GOT3 (cell line): ENCODE results near the gene TMEM60.
"Not testable (repeated sequence)": the region's sequence is repeated elsewhere in the genome, so short reads cannot be mapped to it uniquely, and the experiment has no call there.

Experiments
- DNase-seq: peaks from one replicate; lab custom pipeline; 2025; ENCODE audit warnings: mixed read lengths; lab: John Stamatoyannopoulos, UW

Gene TMEM60

GRCh38 chr7:77811516-77812289 lies 13.5 kb upstream of the TMEM60 start:
- DNase-seq = no peak

DNA sequence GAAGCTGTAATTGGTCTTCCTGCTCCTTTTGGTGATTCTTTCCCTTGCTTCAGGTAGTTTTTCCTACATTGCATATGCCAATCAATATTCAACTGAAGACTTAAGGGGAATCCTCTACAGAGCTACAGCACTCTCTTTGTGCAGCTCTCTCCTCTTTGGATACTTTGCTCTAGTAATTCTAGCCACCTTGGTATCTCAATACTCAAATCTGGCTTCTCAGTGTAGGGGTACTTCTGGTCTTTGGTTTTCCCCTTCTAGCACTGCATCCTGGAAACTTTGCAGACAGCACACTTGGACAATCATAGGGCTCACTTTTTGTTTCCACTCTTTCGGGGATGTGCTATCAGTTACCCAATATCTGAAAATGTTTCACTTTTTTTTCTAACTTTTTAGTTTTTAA lies 10.3 kb upstream of the TMEM60 start:
- no peak for DNase-seq

GRCh38 chr7:77806425-77806824 lies 8.2 kb upstream of the TMEM60 start:
- no peak for DNase-seq

- DNase-seq = no peak
Observed at GRCh38 chr7:77802557-77803405, 4.5 kb upstream of the TMEM60 start.

GRCh38 chr7:77800730-77801129 lies 2.5 kb upstream of the TMEM60 start:
- DNase-seq = no peak

- no peak for DNase-seq
Observed at GRCh38 chr7:77800158-77800557, 1.9 kb upstream of the TMEM60 start.

GRCh38 chr7:77799078-77799964 lies 1.1 kb upstream of the TMEM60 start:
- DNase-seq = no peak

DNA sequence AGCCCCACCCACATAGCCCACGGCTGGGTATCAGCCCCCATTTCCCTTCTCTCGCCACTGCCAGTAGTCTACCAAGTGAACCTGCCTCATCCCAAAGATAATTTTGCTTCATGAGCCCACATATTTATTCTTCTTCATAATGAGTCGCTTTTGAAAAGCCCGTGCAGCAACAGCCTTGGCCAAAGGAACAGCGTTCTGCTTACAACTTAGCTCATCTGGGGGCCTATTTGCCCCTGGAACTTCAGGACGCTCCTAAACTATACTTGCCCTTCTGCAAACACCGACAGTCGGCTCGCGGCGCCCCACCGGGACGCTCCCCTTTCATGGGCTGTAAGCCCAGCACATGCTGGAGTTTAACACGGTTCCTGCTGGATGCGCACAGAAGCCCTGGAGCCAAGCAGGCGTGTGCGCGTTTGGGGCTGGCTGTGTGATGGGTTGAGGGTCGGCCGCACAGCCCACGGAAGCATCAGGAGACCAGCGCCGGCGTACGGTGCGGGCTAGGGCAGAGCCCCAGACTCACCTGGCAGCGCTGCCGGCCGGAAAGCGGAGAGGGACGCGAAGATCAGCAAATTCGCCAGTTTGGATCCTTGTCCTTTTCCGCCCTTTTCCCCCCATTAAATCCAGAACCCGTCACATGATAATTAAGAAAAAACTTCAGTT lies 370 bp downstream of the TMEM60 start:
- peak; percentile 30 for DNase-seq

GRCh38 chr7:77796960-77797359 lies 1.3 kb downstream of the TMEM60 start:
- DNase-seq = no peak

GRCh38 chr7:77796109-77796508 lies 2.1 kb downstream of the TMEM60 start:
- DNase-seq = no peak

GRCh38 chr7:77794000-77794399 lies 4.2 kb downstream of the TMEM60 start:
- no peak for DNase-seq

- no peak for DNase-seq
Observed at GRCh38 chr7:77791956-77792355, 6.3 kb downstream of the TMEM60 start.

DNA sequence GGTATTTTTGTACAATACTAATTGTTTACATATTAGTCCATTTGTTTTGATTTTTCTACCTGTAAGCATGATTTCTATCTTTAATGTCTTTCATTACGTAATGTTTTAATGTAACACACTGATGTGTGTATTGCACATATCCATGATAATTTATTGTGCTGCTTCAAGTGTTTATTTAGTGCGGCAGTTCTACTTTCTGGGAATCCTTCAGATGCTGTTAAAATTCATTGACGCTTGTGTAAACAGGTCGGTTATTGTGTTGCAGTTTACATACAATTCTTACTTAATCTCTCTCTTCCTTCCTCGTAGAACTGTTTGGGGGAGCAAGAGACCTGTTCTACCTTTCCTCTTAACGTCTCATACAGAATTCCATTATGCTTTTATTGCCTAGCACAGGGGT lies 6.9 kb downstream of the TMEM60 start:
- DNase-seq = no peak

GRCh38 chr7:77788327-77788902 lies 9.8 kb downstream of the TMEM60 start:
- no peak for DNase-seq

DNA sequence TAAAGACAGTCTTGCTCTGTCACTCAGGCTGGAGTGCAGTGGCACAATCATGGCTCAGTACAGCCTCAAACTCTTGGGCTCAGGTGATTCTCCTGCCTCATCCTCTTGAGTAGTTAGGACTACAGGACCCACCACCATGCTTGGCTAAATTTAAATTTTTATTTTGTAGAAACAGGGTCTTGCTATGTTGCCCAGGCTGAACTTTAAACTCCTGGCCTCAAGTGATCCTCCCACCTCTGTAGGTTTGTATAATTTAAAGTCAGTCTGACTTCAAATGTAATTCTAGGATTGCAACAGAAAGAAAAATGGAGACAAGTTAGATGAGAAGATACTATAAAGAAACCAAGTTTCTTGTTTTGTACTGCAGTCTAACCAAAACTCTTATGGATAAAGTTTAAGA lies 11.5 kb downstream of the TMEM60 start:
- DNase-seq = no peak

GRCh38 chr7:77786018-77786417 lies 12.2 kb downstream of the TMEM60 start:
- no peak for DNase-seq

DNA sequence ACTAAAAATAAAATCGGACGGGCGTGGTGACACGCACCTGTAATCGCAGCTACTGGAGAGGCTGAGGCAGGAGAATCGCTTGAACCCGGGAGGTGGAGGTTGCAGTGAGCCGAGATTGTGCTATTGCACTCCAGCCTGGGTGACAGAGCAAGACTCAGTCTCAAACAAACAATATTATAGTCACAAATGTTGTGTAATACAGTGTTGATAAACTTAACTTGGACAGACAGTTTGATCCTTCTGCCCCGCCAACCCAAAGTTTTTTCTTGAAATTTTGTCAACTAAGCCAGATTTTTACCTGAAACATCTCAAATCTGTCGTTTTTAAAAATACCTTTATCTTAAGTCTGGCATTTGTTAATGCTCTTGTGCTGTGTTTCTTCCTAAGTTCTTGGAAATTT lies 13.8 kb downstream of the TMEM60 start:
- DNase-seq = not testable (repeated sequence)

DNA sequence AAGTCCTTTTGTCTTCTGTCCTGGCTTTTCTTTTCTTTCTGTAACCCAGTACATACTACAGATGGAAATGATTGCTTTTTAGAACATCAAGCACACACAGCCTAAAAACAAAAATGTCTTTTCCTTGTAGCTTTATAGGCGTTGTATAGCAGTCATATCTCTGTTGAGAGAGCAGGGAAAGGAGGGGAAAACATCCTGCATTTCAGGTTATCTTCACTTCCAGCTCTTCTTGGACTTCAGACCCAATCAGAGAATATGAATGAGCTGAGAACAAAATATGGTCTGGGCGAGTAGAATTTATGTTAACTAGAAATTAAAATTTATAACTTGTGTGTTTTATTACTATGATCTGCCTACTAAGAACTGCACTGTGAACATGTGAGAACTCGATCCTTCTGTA lies 14.7 kb downstream of the TMEM60 start:
- no peak for DNase-seq

DNA sequence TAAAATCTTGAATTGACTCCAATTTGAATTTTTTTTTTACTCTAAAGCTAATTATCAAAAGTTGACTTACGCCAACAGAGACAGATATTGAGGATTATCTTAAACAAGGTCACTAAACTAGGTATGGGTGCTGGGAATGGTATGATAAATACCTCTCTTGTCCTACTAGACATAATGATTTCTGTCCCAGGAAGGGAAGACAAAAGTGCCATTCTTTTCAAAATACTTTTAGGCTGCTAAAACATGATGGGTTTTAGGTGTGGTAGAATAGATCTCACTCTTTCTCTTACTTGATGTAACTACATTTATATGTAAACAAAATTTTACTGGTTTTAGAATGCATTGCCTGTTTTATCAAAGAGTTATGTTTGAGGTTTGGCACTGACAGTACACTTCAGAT lies 15.1 kb downstream of the TMEM60 start:
- no peak for DNase-seq

DNA sequence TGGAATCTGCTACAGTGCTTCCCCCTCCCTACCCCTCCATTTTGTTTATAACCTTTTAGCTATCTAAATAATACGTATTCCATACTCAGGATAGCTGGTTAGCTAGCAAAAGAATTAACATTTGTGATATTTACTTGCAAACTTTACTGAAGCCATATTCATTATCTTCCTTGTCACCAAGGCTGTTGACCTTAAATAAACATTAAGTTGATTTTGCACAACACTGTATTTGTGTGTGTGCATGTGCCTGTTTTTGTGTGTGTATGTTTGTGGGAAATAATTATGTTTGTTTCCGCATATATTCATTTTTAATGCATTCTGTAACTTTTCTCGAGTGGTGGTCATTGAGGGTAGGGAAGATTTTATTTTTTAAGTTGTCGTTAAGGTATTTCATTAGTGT lies 15.9 kb downstream of the TMEM60 start:
- no peak for DNase-seq

GRCh38 chr7:77778535-77778934 lies 19.7 kb downstream of the TMEM60 start:
- no peak for DNase-seq
